Liver (tissue), 9 donors: ENCODE measurements around the gene VSNL1. TPM values are rescaled to one million over a fixed set of nuclear protein-coding genes. Genes with fewer than 3 reads are reported as not detected.

Experiments used
- DNase-seq: peaks from one replicate; pipeline ENCODE4 v3.0.0-alpha.2; 2017; ENCODE audit warnings: low spot score
- H3K27ac ChIP-seq, 2 donors: one replicate each; pipeline ENCODE4 v1.7.0; 2013; ENCODE audit warnings: inconsistent platforms in 2 of 2, low read length in 2 of 2, control low read depth in 1 of 2, low read depth in 1 of 2, mild to moderate bottlenecking in 1 of 2
- H3K27me3 ChIP-seq, 4 donors: one replicate each; pipeline versions ENCODE4 v1.6.1 to v1.7.0; 2013; ENCODE audit warnings: low read length in 3 of 4, inconsistent platforms in 1 of 4, mild to moderate bottlenecking in 1 of 4, moderate library complexity in 1 of 4; ENCODE audit not compliant: control insufficient read depth in 4 of 4, insufficient read depth in 4 of 4
- H3K36me3 ChIP-seq, 4 donors: one replicate each; pipeline versions ENCODE4 v1.6.1 to v1.7.0; 2013; ENCODE audit warnings: low read length in 3 of 4, mild to moderate bottlenecking in 3 of 4, low read depth in 1 of 4, moderate library complexity in 1 of 4; ENCODE audit not compliant: control insufficient read depth in 4 of 4, insufficient read depth in 3 of 4
- H3K4me1 ChIP-seq, 4 donors: one replicate each; pipeline versions ENCODE4 v1.6.1 to v1.7.0; 2013; ENCODE audit warnings: low read length in 3 of 4, mild to moderate bottlenecking in 3 of 4, moderate library complexity in 1 of 4; ENCODE audit not compliant: control insufficient read depth in 4 of 4, insufficient read depth in 4 of 4
- H3K4me3 ChIP-seq, 3 donors: one replicate each; pipeline versions ENCODE4 v1.6.1 to v1.7.0; 2013; ENCODE audit warnings: low read length in 3 of 3, control low read depth in 1 of 3, low read depth in 1 of 3, mild to moderate bottlenecking in 1 of 3
- H3K9ac ChIP-seq, 2 donors: one replicate each; pipeline ENCODE4 v1.7.0; 2013; ENCODE audit warnings: low read length in 2 of 2, mild to moderate bottlenecking in 2 of 2, moderate library complexity in 2 of 2, control low read depth in 1 of 2, low read depth in 1 of 2
- H3K9me3 ChIP-seq, 4 donors: one replicate each; pipeline versions ENCODE4 v1.6.1 to v1.7.0; 2013; ENCODE audit warnings: low read length in 3 of 4; ENCODE audit not compliant: control insufficient read depth in 4 of 4
- ATF3 ChIP-seq: IDR thresholded peaks from 2 replicates; pipeline ENCODE4 v1.6.1; 2016; ENCODE audit warnings: antibody characterized with exemption
- CTCF ChIP-seq: fragments of 150-350 bp; IDR thresholded peaks from 2 replicates; pipeline ENCODE4 v1.5.1; 2017; ENCODE audit warnings: improper control_type of control experiment, low read depth, low read length; ENCODE audit not compliant: missing input control
- EGR1 ChIP-seq, 2 donors: IDR thresholded peaks; 2 replicates each; pipeline ENCODE4 v1.6.1; 2016 to 2018; ENCODE audit warnings: antibody characterized with exemption in 2 of 2, low read depth in 2 of 2
- FOXA1 ChIP-seq: IDR thresholded peaks from 2 replicates; pipeline ENCODE4 v1.6.1; 2016; ENCODE audit warnings: antibody characterized with exemption
- FOXA2 ChIP-seq: IDR thresholded peaks from 2 replicates; pipeline ENCODE4 v1.6.1; 2016; ENCODE audit warnings: antibody characterized with exemption
- GABPA ChIP-seq, 2 donors: IDR thresholded peaks in 1 of 2; conservative IDR thresholded peaks in 1 of 2; 2 replicates each; pipeline ENCODE4 v1.6.1; 2016; ENCODE audit warnings: antibody characterized with exemption in 2 of 2, mild to moderate bottlenecking in 1 of 2, moderate library complexity in 1 of 2
- JUND ChIP-seq, 2 donors: IDR thresholded peaks; 2 replicates each; pipeline ENCODE4 v1.6.1; 2016; ENCODE audit warnings: antibody characterized with exemption in 2 of 2
- MAX ChIP-seq: IDR thresholded peaks from 2 replicates; pipeline ENCODE4 v1.6.1; 2016; ENCODE audit warnings: antibody characterized with exemption
- NR2F2 ChIP-seq: IDR thresholded peaks from 2 replicates; pipeline ENCODE4 v1.6.1; 2016; ENCODE audit warnings: antibody characterized with exemption
- RAD21 ChIP-seq, 2 donors: IDR thresholded peaks; 2 replicates each; pipeline ENCODE4 v1.6.1; 2016; ENCODE audit warnings: antibody characterized with exemption in 2 of 2, mild to moderate bottlenecking in 2 of 2
- REST ChIP-seq: IDR thresholded peaks from 2 replicates; pipeline ENCODE4 v1.6.1; 2016; ENCODE audit warnings: antibody characterized with exemption, mild to moderate bottlenecking
- RXRA ChIP-seq, 2 donors: IDR thresholded peaks; 2 replicates each; pipeline ENCODE4 v1.6.1; 2017 to 2018; ENCODE audit warnings: antibody characterized with exemption in 2 of 2, mild to moderate bottlenecking in 1 of 2
- SP1 ChIP-seq: IDR thresholded peaks from 2 replicates; pipeline ENCODE4 v1.6.1; 2018; ENCODE audit warnings: antibody characterized with exemption, mild to moderate bottlenecking
- TAF1 ChIP-seq: conservative IDR thresholded peaks from 2 replicates; pipeline ENCODE4 v1.6.1; 2016; ENCODE audit warnings: antibody characterized with exemption, mild to moderate bottlenecking
- YY1 ChIP-seq: IDR thresholded peaks from 2 replicates; pipeline ENCODE4 v1.6.1; 2016; ENCODE audit warnings: antibody characterized with exemption, mild to moderate bottlenecking
- ZBTB33 ChIP-seq: IDR thresholded peaks from 2 replicates; pipeline ENCODE4 v1.6.1; 2016; ENCODE audit warnings: antibody characterized with exemption
- WGBS: extraction: QIAGEN DNeasy Blood & Tissue Kit; methylation state at CpG from one replicate; pipeline ENCODE4 v1.1.7; 2013; 5-methylcytosine and 5-hydroxymethylcytosine counted together
- polyA plus RNA-seq, 2 donors: library from polyadenylated mRNA; stranded (reverse) in 1 of 2; unstranded in 1 of 2; fragments of 200-250 nt in 1 of 2; fragments of >200 nt in 1 of 2; fragmentation: Nextera tagmentation in 1 of 2; extraction: Ambion mirVana in 1 of 2; gene quantifications; one replicate each; pipeline versions ENCODE4 v1.2.1 to v1.2.3, GENCODE V29; 2013 to 2015
- total RNA-seq, 2 donors: library from RNA; depleted of rRNA; stranded (reverse); fragments of >200 nt; gene quantifications; one replicate each; pipeline ENCODE4 v1.2.3, GENCODE V29; 2014
- donor health status: healthy.
- donor health status: healthy.
- donor health status: healthy.
- donor health status: healthy.
- donor health status: healthy.

VSNL1 gene
- total and polyA plus RNA-seq, 4 donors: 2.2 to 32.9 (median 6.3) TPM

GRCh38 chr2:17611036-17611435 lies 70.5 kb downstream of the VSNL1 start:
- H3K27ac ChIP-seq: no peak overlapping the region
- H3K9ac ChIP-seq: no peak overlapping the region
- no peaks in the 10 kb centered on the region for H3K9me3 ChIP-seq
- TF ChIP-seq CTCF (no peak), TAF1 (no peak), FOXA1 (no peak), RAD21 (IDR thresholded peaks at IDR 0.05) (no peak), YY1 (no peak), ZBTB33 (no peak), NR2F2 (no peak), REST (no peak), JUND (IDR thresholded peaks at IDR 0.05) (no peak), ATF3 (no peak), FOXA2 (no peak), GABPA (IDR thresholded peaks at IDR 0.05 in 1 of 2, conservative IDR thresholded peaks at IDR 0.05 in 1 of 2) (no peak), MAX (no peak), EGR1 (IDR thresholded peaks at IDR 0.05; ENCODE audit: low read depth in 2 of 2) (no peak), SP1 (no peak), RXRA (IDR thresholded peaks at IDR 0.05) (no peak)
- no peak overlapping the region for H3K4me3 ChIP-seq
- H3K27me3 ChIP-seq: no peaks in the 10 kb centered on the region
- 96% methylated on average over 3 of the region's 3 CpGs for WGBS
- H3K36me3 ChIP-seq: no peaks in the 10 kb centered on the region
- no peaks in the 10 kb centered on the region for H3K4me1 ChIP-seq
- DNase-seq: no peak
